Suprapubic skin (tissue), 3 donors: Measurements from ENCODE around the gene PODN.

Source experiments
- CTCF ChIP-seq, 2 donors: fragments of 200-600 bp in 1 of 2; fragments of 450-650 bp in 1 of 2; sonication (generic) in 1 of 2; IDR thresholded peaks; one replicate each; pipeline ENCODE4 v1.5.1; 2016 to 2019; ENCODE audit warnings: antibody characterized with exemption in 2 of 2, mild to moderate bottlenecking in 1 of 2, moderate library complexity in 1 of 2
- EP300 ChIP-seq: sonication (generic); formaldehyde crosslinking; IDR thresholded peaks from one replicate; pipeline ENCODE4 v1.6.1; 2017; ENCODE audit warnings: antibody characterized with exemption
- POLR2A ChIP-seq, 2 donors: fragments of 450-650 bp; IDR thresholded peaks; one replicate each; pipeline ENCODE4 v1.6.1; 2017; ENCODE audit warnings: antibody characterized with exemption in 2 of 2, mild to moderate bottlenecking in 2 of 2, moderate library complexity in 2 of 2

- no peak for TF ChIP-seq EP300
- TF ChIP-seq CTCF (IDR thresholded peaks at IDR 0.05) = no peak
- TF ChIP-seq POLR2A (IDR thresholded peaks at IDR 0.05) = no peak
Observed at GRCh38 chr1:53061123-53061858, 722 bp upstream of the PODN start.
